C4-2B (cell line): ENCODE data around the gene RAB17.

Source experiments
- H3K27ac ChIP-seq: fragments of 450-650 bp; 2 replicates; pipeline ENCODE4 v1.5.1; 2017
- CTCF ChIP-seq: fragments of 450-650 bp; conservative IDR thresholded peaks from 2 replicates; pipeline ENCODE4 v1.5.1; 2017; ENCODE audit warnings: mild to moderate bottlenecking
- ZFX ChIP-seq: fragments of 450-650 bp; IDR thresholded peaks from 2 replicates; pipeline ENCODE4 v1.6.1; 2017

Gene RAB17

GRCh38 chr2:237591141-237591881 is 777 bp upstream of the RAB17 start:
- H3K27ac ChIP-seq = peak overlapping the region; percentile 95
- TF ChIP-seq CTCF = no peak
- no peak for TF ChIP-seq ZFX

GRCh38 chr2:237588044-237588696 is 2.4 kb downstream of the RAB17 start:
- H3K27ac ChIP-seq = no peak overlapping the region
- TF ChIP-seq CTCF (no peak), ZFX (no peak)

- TF ChIP-seq CTCF = no peak
- no peak for TF ChIP-seq ZFX
- no peak overlapping the region for H3K27ac ChIP-seq
Observed at GRCh38 chr2:237585590-237586221, 4.8 kb downstream of the RAB17 start.

- TF ChIP-seq ZFX (no peak), CTCF (no peak)
- H3K27ac ChIP-seq = peak overlapping the region; percentile 87
Observed at GRCh38 chr2:237583385-237584295, 6.9 kb downstream of the RAB17 start.

- no peak for TF ChIP-seq ZFX
- peak; percentile 67 for TF ChIP-seq CTCF
- peak overlapping the region; percentile 87 for H3K27ac ChIP-seq
Observed at GRCh38 chr2:237581751-237582746, 8.5 kb downstream of the RAB17 start.

- H3K27ac ChIP-seq = peak overlapping the region; percentile 87
- TF ChIP-seq CTCF (no peak), ZFX (no peak)
Observed at GRCh38 chr2:237581326-237581725, 9.2 kb downstream of the RAB17 start.
